Measurements from ENCODE around the gene FAM163B. TPM values are rescaled to one million over a fixed set of nuclear protein-coding genes. Genes with fewer than 3 reads are reported as not detected.

The FAM163B gene
- total and polyA plus RNA-seq, 2 donors (not counting 1 experiment from before 2014, with no cell fraction given): not detected

GRCh38 chr9:133635098-133635497 lies 25.9 kb upstream of the FAM163B start:
- Histone ChIP-seq H3K27me3 (replicated peaks in 1 of 4; ENCODE audit: control extremely low read depth in 1 of 4, control insufficient read depth in 3 of 4, insufficient read depth in 4 of 4, low read length in 3 of 4) (peaks cover 0 to 8% (median 0%) of the 10 kb centered on the region in 4 experiments), H3K36me3 (replicated peaks in 1 of 2; ENCODE audit: control extremely low read depth in 1 of 2, control insufficient read depth in 1 of 2, extremely low read depth in 1 of 2, insufficient read depth in 2 of 2, low read length in 1 of 2) (no peaks in the 10 kb centered on the region), H3K4me1 (ENCODE audit: control insufficient read depth in 2 of 2, insufficient read depth in 2 of 2, low read length in 2 of 2) (no peaks in the 10 kb centered on the region), H3K4me2 (replicated peaks; ENCODE audit: low read depth, low read length, poor library complexity, severe bottlenecking) (no peak overlapping the region), H3K4me3 (ENCODE audit: control extremely low read depth in 1 of 5, extremely low read depth in 1 of 5, insufficient read depth in 1 of 5, low read depth in 2 of 5, low read length in 4 of 5) (no peak overlapping the region), H3K9ac (ENCODE audit: low read length) (no peak overlapping the region), H3K79me2 (ENCODE audit: control insufficient read depth, insufficient read depth, low read length) (no peaks in the 10 kb centered on the region), H4K20me1 (ENCODE audit: control insufficient read depth, insufficient read depth, low read length, poor library complexity, severe bottlenecking) (no peaks in the 10 kb centered on the region), H2AFZ (ENCODE audit: insufficient read depth, low read depth, low read length, poor library complexity, severe bottlenecking) (no peak overlapping the region), H3K27ac (ENCODE audit: low read length in 2 of 2) (no peak overlapping the region), H3K9me3 (ENCODE audit: control extremely low read depth in 1 of 3, control insufficient read depth in 2 of 3, insufficient read depth in 1 of 3, low read length in 2 of 3) (no peaks in the 10 kb centered on the region)
- no peaks in the 10 kb centered on the region for H3K9me3 Mint-ChIP-seq (ENCODE audit: insufficient read depth)
- intact Hi-C loops (cut with micrococcal nuclease): no loop called here
- no peak overlapping the region for H3K27ac Mint-ChIP-seq
- H3K4me1 Mint-ChIP-seq: no peaks in the 10 kb centered on the region
- DNase-seq (no peak), ATAC-seq (ENCODE audit: low read depth) (no peak)
- H3K27me3 Mint-ChIP-seq: peaks cover 18% of the 10 kb centered on the region
- CTCF ChIA-PET: no interaction called here
- 66% methylated on average over 6 of the region's 6 CpGs for whole genome bisulfite sequencing (ENCODE audit: insufficient coverage)
- TF ChIP-seq, protein P1, sequence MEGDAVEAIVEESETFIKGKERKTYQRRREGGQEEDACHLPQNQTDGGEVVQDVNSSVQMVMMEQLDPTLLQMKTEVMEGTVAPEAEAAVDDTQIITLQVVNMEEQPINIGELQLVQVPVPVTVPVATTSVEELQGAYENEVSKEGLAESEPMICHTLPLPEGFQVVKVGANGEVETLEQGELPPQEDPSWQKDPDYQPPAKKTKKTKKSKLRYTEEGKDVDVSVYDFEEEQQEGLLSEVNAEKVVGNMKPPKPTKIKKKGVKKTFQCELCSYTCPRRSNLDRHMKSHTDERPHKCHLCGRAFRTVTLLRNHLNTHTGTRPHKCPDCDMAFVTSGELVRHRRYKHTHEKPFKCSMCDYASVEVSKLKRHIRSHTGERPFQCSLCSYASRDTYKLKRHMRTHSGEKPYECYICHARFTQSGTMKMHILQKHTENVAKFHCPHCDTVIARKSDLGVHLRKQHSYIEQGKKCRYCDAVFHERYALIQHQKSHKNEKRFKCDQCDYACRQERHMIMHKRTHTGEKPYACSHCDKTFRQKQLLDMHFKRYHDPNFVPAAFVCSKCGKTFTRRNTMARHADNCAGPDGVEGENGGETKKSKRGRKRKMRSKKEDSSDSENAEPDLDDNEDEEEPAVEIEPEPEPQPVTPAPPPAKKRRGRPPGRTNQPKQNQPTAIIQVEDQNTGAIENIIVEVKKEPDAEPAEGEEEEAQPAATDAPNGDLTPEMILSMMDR (IDR thresholded peaks at IDR 0.05): no peak
- TF ChIP-seq EZH2 (IDR thresholded peaks at IDR 0.05; ENCODE audit: borderline replicate concordance, insufficient read depth, low read depth, low read length, poor library complexity, severe bottlenecking): no peak
- no peak overlapping the region for H3K4me3 Mint-ChIP-seq
- POLR2A ChIA-PET: no interaction called here

DNA sequence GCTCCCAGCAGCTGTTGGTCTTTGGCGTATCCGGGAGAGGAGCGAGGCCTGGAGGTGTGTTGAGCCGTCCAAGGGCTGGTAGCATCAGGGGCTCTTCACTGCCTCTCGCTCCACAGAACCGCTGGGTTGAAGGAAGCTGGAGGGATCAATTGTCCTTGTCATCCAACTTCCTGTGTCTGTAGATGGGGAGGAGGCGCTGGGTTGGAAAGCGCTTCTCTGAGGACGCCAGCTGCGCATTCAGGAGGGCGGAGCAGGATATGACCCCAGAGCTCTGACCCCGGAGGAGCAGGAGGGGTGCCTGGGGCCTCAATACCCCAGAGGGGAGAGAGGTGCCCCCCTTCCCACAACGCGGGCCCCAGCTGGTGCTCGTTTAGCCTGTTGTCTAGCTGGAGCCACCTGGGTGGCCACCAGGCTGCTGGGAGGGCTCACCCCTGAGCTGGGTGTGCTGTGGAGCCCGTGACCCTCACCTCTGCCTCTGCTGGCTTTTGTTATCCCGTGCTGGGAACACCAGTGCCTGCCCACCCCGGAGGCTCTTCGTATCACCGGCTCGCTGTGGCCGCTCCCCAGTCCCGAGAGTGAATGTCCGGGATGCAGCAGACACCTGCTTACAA lies 25.0 kb upstream of the FAM163B start:
- CTCF ChIA-PET: no interaction called here

More for the DNA sequence above, 25.0 kb upstream of the FAM163B start:
- DNase-seq (no peak), ATAC-seq (ENCODE audit: low read depth) (no peak)
- intact Hi-C loops (cut with micrococcal nuclease): no loop called here
- no peak overlapping the region for H2AFZ ChIP-seq (ENCODE audit: insufficient read depth, low read depth, low read length, poor library complexity, severe bottlenecking)
- no peaks in the 10 kb centered on the region for H3K4me1 Mint-ChIP-seq
- no peak overlapping the region for H3K27ac ChIP-seq (ENCODE audit: low read length in 2 of 2)
- H3K27me3 ChIP-seq (replicated peaks in 1 of 4; ENCODE audit: control extremely low read depth in 1 of 4, control insufficient read depth in 3 of 4, insufficient read depth in 4 of 4, low read length in 3 of 4): peaks cover 0 to 8% (median 0%) of the 10 kb centered on the region in 4 experiments
- H3K9me3 Mint-ChIP-seq (ENCODE audit: insufficient read depth): no peaks in the 10 kb centered on the region
- H3K4me3 ChIP-seq (ENCODE audit: control extremely low read depth in 1 of 5, extremely low read depth in 1 of 5, insufficient read depth in 1 of 5, low read depth in 2 of 5, low read length in 4 of 5): no peak overlapping the region
- H3K27ac Mint-ChIP-seq: no peak overlapping the region
- H3K9ac ChIP-seq (ENCODE audit: low read length): no peak overlapping the region
- no peaks in the 10 kb centered on the region for H4K20me1 ChIP-seq (ENCODE audit: control insufficient read depth, insufficient read depth, low read length, poor library complexity, severe bottlenecking)
- H3K79me2 ChIP-seq (ENCODE audit: control insufficient read depth, insufficient read depth, low read length): no peaks in the 10 kb centered on the region
- WGBS (ENCODE audit: insufficient coverage): 45% methylated on average over 24 of the region's 24 CpGs
- H3K4me3 Mint-ChIP-seq: no peak overlapping the region
- H3K4me2 ChIP-seq (replicated peaks; ENCODE audit: low read depth, low read length, poor library complexity, severe bottlenecking): no peak overlapping the region
- TF ChIP-seq, protein P1 (IDR thresholded peaks at IDR 0.05): no peak
- TF ChIP-seq EZH2 (IDR thresholded peaks at IDR 0.05; ENCODE audit: borderline replicate concordance, insufficient read depth, low read depth, low read length, poor library complexity, severe bottlenecking): no peak
- POLR2A ChIA-PET: no interaction called here
- H3K36me3 ChIP-seq (replicated peaks in 1 of 2; ENCODE audit: control extremely low read depth in 1 of 2, control insufficient read depth in 1 of 2, extremely low read depth in 1 of 2, insufficient read depth in 2 of 2, low read length in 1 of 2): no peaks in the 10 kb centered on the region
- H3K9me3 ChIP-seq (ENCODE audit: control extremely low read depth in 1 of 3, control insufficient read depth in 2 of 3, insufficient read depth in 1 of 3, low read length in 2 of 3): no peaks in the 10 kb centered on the region
- peaks cover 18% of the 10 kb centered on the region for H3K27me3 Mint-ChIP-seq
- no peaks in the 10 kb centered on the region for H3K4me1 ChIP-seq (ENCODE audit: control insufficient read depth in 2 of 2, insufficient read depth in 2 of 2, low read length in 2 of 2)
